Naive thymus-derived CD4-positive, alpha-beta T cell (primary cell): ENCODE measurements around the gene BCAS3. TPM values are rescaled to one million over a fixed set of nuclear protein-coding genes. Genes with fewer than 3 reads are reported as not detected.
"Not testable (repeated sequence)": the region's sequence is repeated elsewhere in the genome, so short reads cannot be mapped to it uniquely, and the experiment has no call there.

Source experiments
- ATAC-seq: fragments of 150-1000 bp; cut with Tn5 transposase; 2 replicates; pipeline ENCODE4 v1.10.0; 2021; ENCODE audit warnings: mild to moderate bottlenecking, moderate library complexity
- CTCF ChIA-PET: fragments of 350-600 bp; sonication (Branson Sonifier 250); formaldehyde crosslinking; loops from one replicate; lab custom pipeline; 2021; ENCODE audit warnings: antibody characterized with exemption; lab: Charles Lee
- POLR2A ChIA-PET: fragments of 350-600 bp; sonication (Branson Sonifier 250); formaldehyde crosslinking; loops from one replicate; lab custom pipeline; 2021; ENCODE audit warnings: antibody characterized with exemption, inconsistent platforms; lab: Charles Lee
- DNase-seq, 9 donors: peaks; one replicate each; pipeline versions ENCODE4 v3.0.0 to v3.0.0-alpha.2; 2020 to 2022; ENCODE audit warnings: mixed read lengths in 1 of 9
- H3K27ac ChIP-seq: one replicate; pipeline ENCODE4 v1.7.0; 2013; ENCODE audit warnings: mild to moderate bottlenecking, low read depth, low read length, moderate library complexity
- H3K27me3 ChIP-seq, 2 donors: one replicate each; pipeline ENCODE4 v1.7.0; 2013; ENCODE audit warnings: low read length in 2 of 2, mild to moderate bottlenecking in 2 of 2, moderate library complexity in 2 of 2; ENCODE audit not compliant: control insufficient read depth in 2 of 2, insufficient read depth in 2 of 2
- H3K36me3 ChIP-seq, 3 experiments: 1 replicate in 2 of 3; 2 replicates in 1 of 3; pipeline ENCODE4 v1.7.0; 2013; ENCODE audit warnings: low read length in 3 of 3, mild to moderate bottlenecking in 3 of 3, moderate library complexity in 1 of 3; ENCODE audit not compliant: insufficient read depth in 3 of 3, control insufficient read depth in 2 of 3
- H3K4me1 ChIP-seq, 2 donors: one replicate each; pipeline ENCODE4 v1.7.0; 2013; ENCODE audit warnings: low read length in 2 of 2, mild to moderate bottlenecking in 2 of 2, moderate library complexity in 1 of 2; ENCODE audit not compliant: control insufficient read depth in 2 of 2, insufficient read depth in 2 of 2
- H3K4me3 ChIP-seq: 2 replicates; pipeline ENCODE4 v1.7.0; 2013; ENCODE audit warnings: mild to moderate bottlenecking, low read length
- H3K9me3 ChIP-seq, 3 experiments: 1 replicate in 2 of 3; 2 replicates in 1 of 3; pipeline ENCODE4 v1.7.0; 2013; ENCODE audit warnings: low read length in 3 of 3; ENCODE audit not compliant: control insufficient read depth in 2 of 3
- H3K27ac Mint-ChIP-seq, 9 donors: one replicate each; pipeline ENCODE4 v1.8.0; 2020 to 2022; ENCODE audit warnings: mixed read lengths in 9 of 9, mild to moderate bottlenecking in 8 of 9, moderate library complexity in 5 of 9, inconsistent platforms in 2 of 9
- H3K27me3 Mint-ChIP-seq, 5 donors: one replicate each; pipeline ENCODE4 v1.8.0; 2021 to 2022; ENCODE audit warnings: mixed read lengths in 5 of 5, mild to moderate bottlenecking in 1 of 5
- H3K36me3 Mint-ChIP-seq, 5 donors: one replicate each; pipeline ENCODE4 v1.8.0; 2020 to 2022; ENCODE audit warnings: mixed read lengths in 5 of 5, mild to moderate bottlenecking in 3 of 5, inconsistent platforms in 1 of 5
- H3K4me1 Mint-ChIP-seq, 7 donors: one replicate each; pipeline ENCODE4 v1.8.0; 2020 to 2022; ENCODE audit warnings: mixed read lengths in 7 of 7, mild to moderate bottlenecking in 3 of 7, inconsistent platforms in 1 of 7
- H3K4me3 Mint-ChIP-seq, 10 donors: one replicate each; pipeline ENCODE4 v1.8.0; 2020 to 2022; ENCODE audit warnings: mild to moderate bottlenecking in 10 of 10, mixed read lengths in 10 of 10, moderate library complexity in 6 of 10, inconsistent platforms in 2 of 10
- H3K9me3 Mint-ChIP-seq, 11 donors: one replicate each; pipeline ENCODE4 v1.8.0; 2020 to 2022; ENCODE audit warnings: mixed read lengths in 11 of 11, mild to moderate bottlenecking in 4 of 11, inconsistent platforms in 1 of 11, moderate library complexity in 1 of 11
- intact Hi-C, 2 donors: fragments of 100-400 bp; cut with micrococcal nuclease; formaldehyde crosslinking; loops; one replicate each; pipeline ENCODE4 v1.15.1; 2023
- polyA plus RNA-seq, 2 donors: library from polyadenylated mRNA; unstranded; fragments of 300-500 nt; fragmentation: Illumina TruSeq; gene quantifications; one replicate each; pipeline ENCODE4 v1.2.3, GENCODE V29; 2021
- total RNA-seq, 6 experiments: library from RNA in 5 of 6; stranded (reverse) in 5 of 6; gene quantifications; 1 replicate in 5 of 6; 2 replicates in 1 of 6; pipeline ENCODE4 v1.2.3 and lab custom pipeline; 2021 to 2026

Gene BCAS3
- total and polyA plus RNA-seq, 7 experiments from 2014 or later: 18.4 to 57.8 (median 37.5) TPM

- H3K36me3 Mint-ChIP-seq: peaks cover 0 to 7% (median 0%) of the 10 kb centered on the region in 5 donors
- Histone ChIP-seq H3K9me3 (no peaks in the 10 kb centered on the region), H3K4me3 (no peak overlapping the region), H3K27me3 (no peaks in the 10 kb centered on the region), H3K27ac (no peak overlapping the region), H3K4me1 (no peaks in the 10 kb centered on the region), H3K36me3 (no peaks in the 10 kb centered on the region)
- no peaks in the 10 kb centered on the region for H3K9me3 Mint-ChIP-seq
- POLR2A ChIA-PET: interaction anchor here (0.7 kb wide), 2 partner anchors 72 to 103 kb away, joined by 3 read pairs; no protein-coding TSS in a partner anchor
- CTCF ChIA-PET: no interaction called here
- H3K27ac Mint-ChIP-seq: no peak overlapping the region
- no peak for ATAC-seq
- intact Hi-C loops: no loop called here
- DNase-seq: no peak
- H3K4me3 Mint-ChIP-seq: no peak overlapping the region
- H3K4me1 Mint-ChIP-seq: peaks cover 0 to 19% (median 3%) of the 10 kb centered on the region in 7 donors
- H3K27me3 Mint-ChIP-seq: no peaks in the 10 kb centered on the region
Measured at GRCh38 chr17:61237275-61237674, 559.6 kb downstream of the BCAS3 start.

DNA sequence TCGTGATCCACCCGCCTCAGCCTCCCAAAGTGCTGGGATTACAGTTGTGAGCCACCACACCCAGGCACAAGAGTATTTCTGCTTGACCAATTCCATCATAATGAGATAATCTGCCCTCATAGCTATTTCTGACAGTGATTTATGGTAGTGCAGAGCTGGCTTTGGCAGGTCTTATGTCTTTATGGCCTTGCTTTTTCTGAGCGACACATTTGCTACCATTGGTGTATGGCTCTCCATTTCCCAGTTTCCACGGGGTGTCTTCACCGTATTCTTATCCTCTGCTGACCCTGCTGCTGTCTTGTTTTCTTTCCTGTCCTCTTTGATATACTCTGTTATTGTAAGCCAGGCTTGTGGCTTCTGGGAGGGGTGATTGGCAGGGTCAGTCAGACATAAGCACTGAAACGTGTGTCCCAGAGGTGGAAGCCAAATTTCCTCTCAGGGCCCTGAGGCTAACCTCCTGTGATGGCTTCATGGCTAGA is 560.8 kb downstream of the BCAS3 start:
- ChIA-PET POLR2A (no interaction called here), CTCF (no interaction called here)
- Histone ChIP-seq H3K4me3 (no peak overlapping the region), H3K27me3 (no peaks in the 10 kb centered on the region), H3K36me3 (no peaks in the 10 kb centered on the region), H3K4me1 (no peaks in the 10 kb centered on the region), H3K9me3 (no peaks in the 10 kb centered on the region), H3K27ac (no peak overlapping the region)
- H3K4me3 Mint-ChIP-seq: no peak overlapping the region
- ATAC-seq (no peak), DNase-seq (no peak)
- peaks cover 0 to 12% (median 2%) of the 10 kb centered on the region in 5 donors for H3K36me3 Mint-ChIP-seq
- H3K4me1 Mint-ChIP-seq: peaks cover 0 to 19% (median 3%) of the 10 kb centered on the region in 7 donors
- intact Hi-C loops: no loop called here
- H3K9me3 Mint-ChIP-seq: peaks cover 0 to 2% (median 0%) of the 10 kb centered on the region in 11 donors
- H3K27ac Mint-ChIP-seq: no peak overlapping the region
- no peaks in the 10 kb centered on the region for H3K27me3 Mint-ChIP-seq

GRCh38 chr17:61239327-61239726 is 561.7 kb downstream of the BCAS3 start:
- Histone ChIP-seq H3K9me3 (no peaks in the 10 kb centered on the region), H3K4me3 (no peak overlapping the region), H3K27ac (no peak overlapping the region), H3K27me3 (no peaks in the 10 kb centered on the region), H3K36me3 (no peaks in the 10 kb centered on the region), H3K4me1 (no peaks in the 10 kb centered on the region)
- intact Hi-C loops: no loop called here
- Mint-ChIP-seq H3K4me1 (peaks cover 0 to 19% (median 3%) of the 10 kb centered on the region in 7 donors), H3K9me3 (peaks cover 0 to 2% (median 0%) of the 10 kb centered on the region in 11 donors), H3K36me3 (peaks cover 0 to 12% (median 2%) of the 10 kb centered on the region in 5 donors), H3K4me3 (no peak overlapping the region), H3K27ac (peak overlapping the region in 1 of 9 donors; percentile 34), H3K27me3 (no peaks in the 10 kb centered on the region)
- ATAC-seq (no peak), DNase-seq (no peak)
- CTCF ChIA-PET: interaction anchor here (0.6 kb wide), 1 partner anchor 83 kb away, joined by 4 read pairs; no protein-coding TSS in a partner anchor
- POLR2A ChIA-PET: no interaction called here

DNA sequence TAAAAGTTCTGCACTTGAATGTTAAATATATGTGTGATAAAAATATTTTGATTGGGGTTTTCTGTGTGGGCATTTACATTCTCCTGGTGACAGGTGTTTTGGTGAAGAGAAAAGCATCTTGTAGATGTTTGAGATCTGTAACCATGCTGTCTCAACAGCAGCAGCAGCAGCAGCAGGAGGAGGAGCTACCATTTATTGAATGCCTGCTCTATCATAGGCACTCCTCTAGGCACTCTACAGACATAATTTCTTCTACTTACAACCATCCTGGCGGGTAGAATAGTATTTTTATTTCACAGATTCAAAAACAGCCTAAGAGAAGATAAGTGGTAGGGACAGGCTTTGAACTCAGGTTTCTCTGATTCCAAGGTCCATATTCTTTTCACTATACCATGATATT is 562.3 kb downstream of the BCAS3 start:
- Mint-ChIP-seq H3K4me1 (peaks cover 0 to 19% (median 3%) of the 10 kb centered on the region in 7 donors), H3K36me3 (peaks cover 0 to 12% (median 2%) of the 10 kb centered on the region in 5 donors), H3K9me3 (peaks cover 0 to 2% (median 0%) of the 10 kb centered on the region in 11 donors), H3K27me3 (no peaks in the 10 kb centered on the region), H3K27ac (peak overlapping the region in 1 of 9 donors; percentile 34), H3K4me3 (no peak overlapping the region)
- DNase-seq: no peak
- Histone ChIP-seq H3K4me1 (no peaks in the 10 kb centered on the region), H3K36me3 (no peaks in the 10 kb centered on the region), H3K27ac (no peak overlapping the region), H3K4me3 (no peak overlapping the region), H3K27me3 (no peaks in the 10 kb centered on the region), H3K9me3 (no peaks in the 10 kb centered on the region)
- CTCF ChIA-PET: no interaction called here
- POLR2A ChIA-PET: no interaction called here
- ATAC-seq: no peak
- intact Hi-C loops: no loop called here

DNA sequence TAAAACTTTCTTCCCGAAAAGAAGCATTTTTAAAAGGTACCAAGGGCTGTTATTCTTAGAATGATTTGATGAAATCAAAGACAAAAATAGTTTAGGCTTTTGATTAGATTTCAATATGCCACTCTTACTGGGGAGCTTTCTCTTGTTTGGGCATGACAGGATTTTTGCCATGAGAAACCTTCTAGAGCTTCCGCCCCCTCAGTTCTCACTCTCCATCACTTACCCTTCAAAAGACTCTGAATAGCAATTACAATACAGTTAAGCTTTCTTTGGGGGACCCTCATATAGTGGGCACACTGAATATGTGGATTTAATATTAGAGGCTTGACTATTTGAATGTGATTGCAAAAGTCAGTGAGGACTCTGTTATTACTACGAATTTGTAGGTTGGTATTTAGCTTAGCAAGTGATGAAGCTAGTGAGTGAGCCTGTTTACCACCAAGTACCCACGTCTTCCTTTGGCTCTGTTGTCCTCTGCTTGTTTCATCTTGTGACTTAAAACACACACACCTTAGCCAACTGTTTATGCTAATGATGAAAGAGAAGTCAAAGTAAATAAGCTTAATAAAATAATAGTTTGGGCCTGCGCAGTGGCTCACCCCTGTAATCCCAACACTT is 563.3 kb downstream of the BCAS3 start:
- Histone ChIP-seq H3K4me3 (no peak overlapping the region), H3K27me3 (no peaks in the 10 kb centered on the region), H3K9me3 (no peaks in the 10 kb centered on the region), H3K4me1 (no peaks in the 10 kb centered on the region), H3K27ac (no peak overlapping the region), H3K36me3 (no peaks in the 10 kb centered on the region)
- Mint-ChIP-seq H3K4me1 (peaks cover 0 to 19% (median 3%) of the 10 kb centered on the region in 7 donors), H3K27me3 (no peaks in the 10 kb centered on the region), H3K4me3 (no peak overlapping the region), H3K27ac (peak overlapping the region in 1 of 9 donors; percentile 59), H3K9me3 (peaks cover 0 to 2% (median 0%) of the 10 kb centered on the region in 11 donors), H3K36me3 (peaks cover 0 to 12% (median 2%) of the 10 kb centered on the region in 5 donors)
- POLR2A ChIA-PET: no interaction called here
- DNase-seq: no peak
- ATAC-seq: no peak
- intact Hi-C loops: no loop called here
- CTCF ChIA-PET: interaction anchor here (0.6 kb wide), 1 partner anchor 258 kb away, joined by 5 read pairs; no protein-coding TSS in a partner anchor

GRCh38 chr17:61244988-61245387 is 567.3 kb downstream of the BCAS3 start:
- CTCF ChIA-PET, H3K27ac ChIP-seq, H3K4me1 Mint-ChIP-seq, DNase-seq, H3K4me1 ChIP-seq, H3K27me3 ChIP-seq, H3K4me3 ChIP-seq, H3K9me3 Mint-ChIP-seq, H3K9me3 ChIP-seq, H3K4me3 Mint-ChIP-seq, H3K27me3 Mint-ChIP-seq, intact Hi-C loops, H3K36me3 ChIP-seq, ATAC-seq: not testable (repeated sequence)
- Mint-ChIP-seq H3K27ac (peak overlapping the region in 1 of 9 donors; percentile 22), H3K36me3 (peaks cover 0 to 13% (median 2%) of the 10 kb centered on the region in 5 donors)
- POLR2A ChIA-PET: interaction anchor here (1.0 kb wide), 1 partner anchor 18 kb away, joined by 3 read pairs; no protein-coding TSS in a partner anchor
